Sigmoid colon (tissue), 4 donors: ENCODE results near the gene ATXN7L2.

Experiments used
- POLR2A ChIP-seq, 2 donors: fragments of 450-650 bp; IDR thresholded peaks; one replicate each; pipeline ENCODE4 v1.6.1; 2016; ENCODE audit warnings: antibody characterized with exemption in 2 of 2, mild to moderate bottlenecking in 2 of 2, moderate library complexity in 2 of 2
- POLR2AphosphoS5 ChIP-seq, 4 donors: sonication (generic); formaldehyde crosslinking; IDR thresholded peaks; one replicate each; pipeline ENCODE4 v1.6.1; 2017; ENCODE audit warnings: antibody characterized with exemption in 4 of 4
- TF ChIP-seq, protein P1 (sequence below), 4 experiments: fragments of 450-650 bp in 3 of 4; fragments of 200-600 bp in 1 of 4; IDR thresholded peaks; one replicate each; pipeline ENCODE4 v1.5.1; 2016 to 2019; ENCODE audit warnings: antibody characterized with exemption in 4 of 4, mild to moderate bottlenecking in 3 of 4, moderate library complexity in 2 of 4

DNA sequence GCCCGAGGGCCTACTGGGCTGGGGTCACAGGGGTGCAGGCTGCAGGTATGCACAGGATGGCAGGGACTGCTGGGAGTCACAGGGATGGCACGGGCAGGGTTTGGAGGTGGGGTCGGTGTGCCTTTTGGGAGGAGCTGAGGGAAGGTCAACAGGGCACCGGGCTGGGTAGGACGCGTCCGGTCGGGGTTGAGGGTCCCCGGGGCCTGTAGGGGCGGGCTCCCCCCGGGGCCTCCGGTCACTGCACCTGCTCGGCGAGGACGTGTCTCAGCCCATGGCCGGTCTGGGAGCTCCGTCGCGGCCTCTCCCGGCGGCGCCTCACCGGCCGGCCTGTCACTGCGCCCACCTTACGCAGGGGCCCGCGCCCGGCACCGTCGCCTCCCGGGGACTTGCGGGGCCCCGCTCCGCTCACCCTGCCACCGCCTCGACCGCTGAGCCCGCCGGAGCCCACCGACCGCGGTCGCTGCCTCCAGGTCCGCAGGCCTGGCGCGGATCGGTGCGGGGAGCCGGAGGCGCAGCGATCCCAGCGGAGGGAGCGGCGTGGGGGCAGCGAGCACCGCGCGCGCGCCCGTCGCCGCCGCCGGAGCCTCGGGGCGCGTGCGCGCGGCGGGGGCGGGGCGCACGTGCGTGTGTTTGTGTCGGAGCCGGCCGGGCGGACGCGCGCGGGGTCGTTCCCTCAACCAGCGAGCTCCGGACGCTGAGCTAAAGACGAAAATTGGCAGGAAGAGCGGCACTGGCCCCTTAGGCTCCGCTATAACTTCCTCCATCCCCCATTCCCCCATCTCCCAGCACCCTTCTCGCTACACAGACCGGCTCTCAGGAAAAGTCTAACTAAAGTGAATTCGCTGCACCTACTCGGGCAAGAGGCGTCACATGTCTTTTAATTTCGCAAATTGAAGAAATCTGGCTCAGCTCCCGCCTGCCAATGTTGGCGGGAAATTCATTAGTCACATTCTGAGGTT is 25.8 kb downstream of the ATXN7L2 start, which contains the start of gene AMIGO1:
- TF ChIP-seq, protein P1, sequence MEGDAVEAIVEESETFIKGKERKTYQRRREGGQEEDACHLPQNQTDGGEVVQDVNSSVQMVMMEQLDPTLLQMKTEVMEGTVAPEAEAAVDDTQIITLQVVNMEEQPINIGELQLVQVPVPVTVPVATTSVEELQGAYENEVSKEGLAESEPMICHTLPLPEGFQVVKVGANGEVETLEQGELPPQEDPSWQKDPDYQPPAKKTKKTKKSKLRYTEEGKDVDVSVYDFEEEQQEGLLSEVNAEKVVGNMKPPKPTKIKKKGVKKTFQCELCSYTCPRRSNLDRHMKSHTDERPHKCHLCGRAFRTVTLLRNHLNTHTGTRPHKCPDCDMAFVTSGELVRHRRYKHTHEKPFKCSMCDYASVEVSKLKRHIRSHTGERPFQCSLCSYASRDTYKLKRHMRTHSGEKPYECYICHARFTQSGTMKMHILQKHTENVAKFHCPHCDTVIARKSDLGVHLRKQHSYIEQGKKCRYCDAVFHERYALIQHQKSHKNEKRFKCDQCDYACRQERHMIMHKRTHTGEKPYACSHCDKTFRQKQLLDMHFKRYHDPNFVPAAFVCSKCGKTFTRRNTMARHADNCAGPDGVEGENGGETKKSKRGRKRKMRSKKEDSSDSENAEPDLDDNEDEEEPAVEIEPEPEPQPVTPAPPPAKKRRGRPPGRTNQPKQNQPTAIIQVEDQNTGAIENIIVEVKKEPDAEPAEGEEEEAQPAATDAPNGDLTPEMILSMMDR (IDR thresholded peaks at IDR 0.05), result no peak
- no peak for TF ChIP-seq POLR2AphosphoS5 (IDR thresholded peaks at IDR 0.05)
- no peak for TF ChIP-seq POLR2A (IDR thresholded peaks at IDR 0.05)
